Omental fat pad (tissue), 4 donors: Measurements from ENCODE around the gene VPS35L. TPM values are rescaled to one million over a fixed set of nuclear protein-coding genes. Genes with fewer than 3 reads are reported as not detected.

Experiments used
- ATAC-seq: fragments of 150-250 bp; one replicate; pipeline ENCODE4 v1.9.1; 2016; ENCODE audit warnings: mild to moderate bottlenecking, moderate library complexity; ENCODE audit not compliant: low FRiP score
- DNase-seq: peaks from one replicate; pipeline ENCODE4 v3.0.0-alpha.2; 2019; ENCODE audit warnings: low spot score
- total RNA-seq, 4 donors: library from RNA; depleted of rRNA; stranded (reverse); fragments of >200 nt; gene quantifications; one replicate each; pipeline ENCODE4 v1.1.0, GENCODE V29; 2016
- TF ChIP-seq, protein P1 (sequence below), 3 donors: fragments of 450-650 bp; IDR thresholded peaks; one replicate each; pipeline ENCODE4 v1.5.1; 2016 to 2017; ENCODE audit warnings: antibody characterized with exemption in 3 of 3, mild to moderate bottlenecking in 3 of 3, moderate library complexity in 2 of 3

Gene VPS35L
- total RNA-seq, 4 donors from 2014 or later = 42.4 to 59.3 (median 43.1) TPM

DNA sequence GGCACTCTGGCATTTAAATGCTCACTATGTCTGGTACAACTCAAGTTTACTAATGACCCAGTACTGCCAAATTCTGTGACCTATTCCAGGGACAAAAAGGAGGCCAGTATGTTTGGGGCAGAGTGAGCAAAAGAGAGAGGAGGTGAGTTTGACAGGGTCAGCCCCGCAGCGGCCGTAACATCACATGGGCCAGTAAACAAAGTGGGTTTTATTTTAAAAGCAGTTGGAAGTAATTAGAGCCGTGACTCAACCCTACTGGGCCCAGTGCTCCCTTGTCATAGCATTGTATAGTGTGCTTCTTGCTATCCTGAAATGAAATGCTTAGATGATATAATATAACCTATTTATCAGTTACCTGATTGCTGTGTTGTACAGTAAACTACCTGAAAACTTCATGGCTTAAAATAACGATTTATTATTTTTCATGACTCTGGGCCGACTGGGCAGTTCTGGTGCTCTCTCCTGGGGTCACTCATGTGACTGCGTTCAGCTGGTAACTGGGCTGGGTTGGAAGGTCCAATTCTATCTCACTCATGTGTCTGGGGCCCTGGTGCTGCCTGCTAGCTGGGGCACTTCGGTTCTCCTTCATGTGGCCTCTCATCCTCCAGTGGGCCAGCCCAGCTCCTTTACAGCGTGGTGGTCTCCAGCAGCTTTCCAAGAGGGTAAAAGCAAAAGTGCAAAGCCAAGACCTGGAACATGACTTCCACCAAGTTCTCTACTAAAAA, 189.9 kb downstream of the VPS35L start:
- DNase-seq (no peak), ATAC-seq (no peak)
- TF ChIP-seq, protein P1, sequence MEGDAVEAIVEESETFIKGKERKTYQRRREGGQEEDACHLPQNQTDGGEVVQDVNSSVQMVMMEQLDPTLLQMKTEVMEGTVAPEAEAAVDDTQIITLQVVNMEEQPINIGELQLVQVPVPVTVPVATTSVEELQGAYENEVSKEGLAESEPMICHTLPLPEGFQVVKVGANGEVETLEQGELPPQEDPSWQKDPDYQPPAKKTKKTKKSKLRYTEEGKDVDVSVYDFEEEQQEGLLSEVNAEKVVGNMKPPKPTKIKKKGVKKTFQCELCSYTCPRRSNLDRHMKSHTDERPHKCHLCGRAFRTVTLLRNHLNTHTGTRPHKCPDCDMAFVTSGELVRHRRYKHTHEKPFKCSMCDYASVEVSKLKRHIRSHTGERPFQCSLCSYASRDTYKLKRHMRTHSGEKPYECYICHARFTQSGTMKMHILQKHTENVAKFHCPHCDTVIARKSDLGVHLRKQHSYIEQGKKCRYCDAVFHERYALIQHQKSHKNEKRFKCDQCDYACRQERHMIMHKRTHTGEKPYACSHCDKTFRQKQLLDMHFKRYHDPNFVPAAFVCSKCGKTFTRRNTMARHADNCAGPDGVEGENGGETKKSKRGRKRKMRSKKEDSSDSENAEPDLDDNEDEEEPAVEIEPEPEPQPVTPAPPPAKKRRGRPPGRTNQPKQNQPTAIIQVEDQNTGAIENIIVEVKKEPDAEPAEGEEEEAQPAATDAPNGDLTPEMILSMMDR (IDR thresholded peaks at IDR 0.05) = no peak

DNA sequence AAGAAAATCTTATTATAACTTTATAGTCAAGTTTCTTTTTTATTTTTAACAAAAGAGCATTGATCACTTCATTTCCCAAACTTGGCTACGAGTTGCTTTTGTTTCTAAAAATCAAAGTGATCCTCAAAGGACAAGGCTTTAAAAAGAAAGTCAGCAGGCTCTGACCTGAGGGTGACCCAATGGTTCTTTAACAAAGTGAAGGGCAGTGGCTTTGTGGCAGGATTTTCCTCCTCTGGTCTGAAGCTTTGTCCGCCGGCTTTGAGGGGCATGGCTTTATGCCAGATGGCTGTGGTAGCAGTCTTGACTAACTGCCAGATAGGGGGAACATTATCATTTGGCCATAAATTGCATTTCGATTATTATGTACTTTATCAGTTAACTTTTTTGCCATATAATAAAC, 191.1 kb downstream of the VPS35L start:
- ATAC-seq (no peak), DNase-seq (no peak)
- TF ChIP-seq, protein P1 (IDR thresholded peaks at IDR 0.05) = no peak

DNA sequence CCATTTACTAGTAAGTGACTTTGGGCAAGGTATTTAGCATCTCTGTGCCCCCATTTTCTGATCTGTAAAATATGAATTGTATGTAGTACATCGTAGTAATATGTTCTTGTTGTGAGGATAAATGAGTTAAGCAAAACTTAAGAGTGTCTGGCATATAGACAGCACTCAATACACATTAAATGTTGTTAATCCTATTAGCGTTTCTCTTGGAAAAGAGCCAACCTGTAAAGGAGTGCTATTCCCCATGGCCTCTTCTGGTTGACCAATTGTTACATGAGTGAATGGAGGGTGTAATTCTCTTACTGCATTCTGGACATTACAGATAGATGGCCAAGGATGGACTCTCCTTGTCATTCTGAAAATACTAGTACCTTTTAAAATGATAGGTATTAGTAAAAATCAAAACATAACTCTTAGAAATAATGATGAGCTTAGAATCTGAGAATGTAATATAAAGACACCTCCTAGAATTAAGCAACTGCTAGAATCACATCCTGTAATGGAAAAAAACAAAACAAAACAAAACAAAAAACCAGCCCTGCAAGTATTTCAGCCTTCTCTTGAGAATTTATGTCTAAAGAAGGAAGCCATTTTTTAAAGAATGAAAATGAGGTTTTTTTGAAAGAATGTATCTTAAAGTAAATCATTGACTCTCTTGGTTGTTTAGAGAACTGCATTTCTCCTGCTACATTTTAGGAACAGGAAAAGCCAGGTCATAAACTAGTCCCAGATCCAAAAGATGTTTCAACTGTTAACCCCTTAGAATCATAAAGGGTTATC, 193.1 kb downstream of the VPS35L start:
- DNase-seq = no peak
- ATAC-seq = no peak
- TF ChIP-seq, protein P1 (IDR thresholded peaks at IDR 0.05) = no peak

DNA sequence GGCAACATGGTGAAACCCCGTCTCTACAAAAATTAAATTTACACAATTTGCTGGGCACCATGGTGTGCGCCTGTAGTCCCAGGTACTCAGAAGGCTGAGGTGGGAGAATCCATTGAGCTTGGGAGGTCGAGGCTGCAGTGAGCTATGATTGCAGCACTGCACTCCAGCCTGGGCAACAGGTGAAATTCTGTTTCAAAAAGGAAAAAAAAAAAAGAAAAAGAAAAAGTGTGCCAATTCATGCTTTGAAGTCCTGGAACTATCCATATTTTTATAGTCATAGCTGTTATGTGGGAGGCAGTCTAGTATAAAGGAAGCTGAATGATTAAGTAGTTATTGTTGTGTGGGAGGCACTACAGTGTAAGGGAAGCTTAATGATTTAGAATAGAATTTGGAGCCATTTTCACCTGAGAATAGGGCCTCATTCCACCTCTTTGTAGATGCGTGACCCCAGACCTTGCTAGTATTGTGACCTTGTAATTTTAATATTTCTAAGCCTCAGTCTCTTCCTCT, 194.1 kb downstream of the VPS35L start:
- ATAC-seq = no peak
- TF ChIP-seq, protein P1 (IDR thresholded peaks at IDR 0.05) = no peak
- no peak for DNase-seq

Other genes starting within 250 kb of the VPS35L start
- 1 to 10 TPM in 3 of 4 donors, under 1 TPM in 1; 0.47 to 7.1 (median 1.1) TPM for gene TMC5, start 137.8 kb upstream of the VPS35L start, total RNA-seq
- 10 to 100 TPM; 38.7 to 68.0 (median 49.8) TPM for gene GDE1, start 33.6 kb upstream of the VPS35L start, total RNA-seq
- gene CCP110, start 31.8 kb upstream of the VPS35L start, total RNA-seq = 10 to 100 TPM in 3 of 4 donors, 1 to 10 TPM in 1; 8.9 to 18.8 (median 14.3) TPM
- gene KNOP1, start 162.5 kb downstream of the VPS35L start, total RNA-seq = 10 to 100 TPM in 2 of 4 donors, 1 to 10 TPM in 2; 4.6 to 19.9 (median 10.1) TPM
- gene IQCK, start 162.6 kb downstream of the VPS35L start, total RNA-seq = 10 to 100 TPM; 14.5 to 28.2 (median 18.9) TPM